ENCODE data around the gene SLC38A5.

SLC38A5 gene

GRCh38 chrX:48490661-48491060, 20.6 kb upstream of the SLC38A5 start:
- DNase-seq, result no peak

DNA sequence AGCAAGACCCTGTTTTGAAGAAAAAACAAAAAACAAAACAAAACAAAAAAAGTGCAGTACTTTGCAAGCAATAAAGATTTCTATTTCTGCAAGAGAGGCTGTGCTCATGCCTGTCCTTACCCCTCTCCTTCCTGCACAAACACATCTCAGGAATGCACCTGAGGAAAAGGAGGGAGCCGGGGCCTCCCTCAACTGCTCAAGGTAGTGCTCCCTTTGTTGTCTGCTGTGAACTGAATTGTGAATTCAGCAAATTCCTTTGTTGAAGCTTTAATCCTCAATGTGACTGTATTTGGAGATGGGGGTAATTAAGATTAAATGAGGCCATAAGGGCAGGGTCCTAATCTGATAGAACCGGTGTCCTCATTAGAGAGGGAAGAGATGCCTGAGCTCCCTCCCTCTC, 19.8 kb upstream of the SLC38A5 start:
- no peak for DNase-seq

DNA sequence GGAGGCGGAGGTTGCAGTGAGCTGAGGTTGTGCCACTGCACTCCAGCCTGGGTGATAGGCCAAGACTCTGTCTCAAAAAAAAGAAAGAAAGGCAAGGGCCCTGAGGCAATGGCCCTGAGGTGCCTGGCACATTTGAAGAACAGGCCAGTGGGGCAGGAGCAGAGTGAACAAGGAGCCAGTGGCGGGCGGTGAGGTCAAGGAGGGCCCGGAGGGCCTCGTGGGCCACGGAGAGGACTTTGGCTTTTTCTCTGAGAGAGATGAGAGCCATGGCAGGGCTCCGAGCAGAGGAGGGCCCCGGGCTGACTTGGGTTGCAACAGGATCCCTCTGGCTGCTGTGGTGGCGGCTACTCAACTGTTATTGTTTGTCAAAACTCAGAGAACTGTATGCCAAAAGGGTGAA, 19.2 kb upstream of the SLC38A5 start:
- DNase-seq, result no peak

GRCh38 chrX:48488034-48488433, 18.0 kb upstream of the SLC38A5 start:
- no peak for DNase-seq

- no peak for DNase-seq
These were observed 17.3 kb upstream of the SLC38A5 start for GRCh38 chrX:48487362-48487798.

- no peak for DNase-seq
These were observed 12.5 kb upstream of the SLC38A5 start for GRCh38 chrX:48482526-48482925.

DNA sequence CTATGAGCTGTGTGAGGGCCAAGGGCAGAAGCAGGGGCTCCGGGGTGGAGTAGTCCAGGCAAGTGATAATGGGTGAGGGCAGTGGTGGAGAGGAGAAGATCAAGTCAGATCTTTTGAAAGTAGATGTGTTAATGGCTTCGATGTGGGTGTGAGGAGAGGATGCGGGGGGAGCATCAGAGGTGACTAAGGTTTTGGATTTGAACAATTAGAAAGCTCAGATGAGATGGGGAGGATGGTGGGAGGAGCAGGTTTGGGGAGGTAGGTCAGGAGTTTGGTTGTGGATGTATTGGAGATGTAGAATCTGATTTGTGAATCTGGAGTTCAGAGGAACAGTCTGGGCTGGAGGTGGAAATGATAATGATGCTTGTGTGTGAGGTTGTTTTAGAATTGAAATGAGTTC, 10.5 kb upstream of the SLC38A5 start:
- no peak for DNase-seq

- DNase-seq, result no peak
These were observed 10.1 kb upstream of the SLC38A5 start for GRCh38 chrX:48480142-48480541.

GRCh38 chrX:48478806-48479205, 8.7 kb upstream of the SLC38A5 start:
- no peak for DNase-seq

DNA sequence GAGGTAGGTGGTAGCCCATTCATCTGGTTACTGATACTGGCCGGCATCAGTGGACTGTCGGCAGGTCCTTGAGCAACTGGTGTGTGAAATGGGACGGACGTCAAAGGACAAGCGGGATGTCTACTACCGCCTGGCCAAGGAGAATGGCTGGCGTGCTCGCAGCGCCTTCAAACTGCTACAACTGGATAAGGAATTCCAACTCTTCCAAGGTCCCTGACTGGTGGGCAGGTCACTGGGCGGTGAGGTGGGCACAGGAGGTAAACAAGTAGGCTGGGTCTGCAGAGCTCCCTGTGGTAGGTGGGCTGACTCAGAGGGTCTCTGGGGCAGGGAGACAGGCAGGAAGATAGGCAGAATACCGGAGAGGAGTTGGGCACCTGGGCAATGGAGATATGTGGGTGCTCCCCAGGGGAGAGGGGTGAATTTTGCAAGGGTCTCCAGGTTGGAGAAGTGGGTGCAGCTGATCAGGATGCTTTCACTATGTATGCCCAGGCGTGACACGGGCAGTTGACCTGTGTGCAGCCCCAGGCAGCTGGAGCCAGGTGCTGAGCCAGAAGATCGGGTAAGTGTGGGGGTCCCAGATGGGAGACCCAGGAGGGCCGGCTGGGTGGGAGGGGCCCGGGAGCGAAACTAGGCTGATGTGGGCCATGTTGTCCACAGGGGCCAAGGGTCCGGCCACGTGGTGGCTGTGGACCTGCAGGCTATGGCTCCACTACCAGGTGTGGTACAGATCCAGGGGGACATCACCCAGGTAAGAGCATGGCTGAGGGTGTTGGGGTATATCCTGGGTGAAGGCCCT, 8.1 kb upstream of the SLC38A5 start:
- DNase-seq, result no peak

- no peak for DNase-seq
These were observed 6.9 kb upstream of the SLC38A5 start for GRCh38 chrX:48476919-48477318.

GRCh38 chrX:48475774-48476577, 5.9 kb upstream of the SLC38A5 start, which contains the start of gene FTSJ1:
TSS of gene FTSJ1 (plus strand) at chrX:48476199. CDS start at chrX:48478048, 1,849 bp downstream.
- DNase-seq, result peak; percentile 88

- DNase-seq, result no peak
These were observed 5.2 kb upstream of the SLC38A5 start for GRCh38 chrX:48475296-48475695.

- no peak for DNase-seq
These were observed 4.5 kb upstream of the SLC38A5 start for GRCh38 chrX:48474581-48474980.

DNA sequence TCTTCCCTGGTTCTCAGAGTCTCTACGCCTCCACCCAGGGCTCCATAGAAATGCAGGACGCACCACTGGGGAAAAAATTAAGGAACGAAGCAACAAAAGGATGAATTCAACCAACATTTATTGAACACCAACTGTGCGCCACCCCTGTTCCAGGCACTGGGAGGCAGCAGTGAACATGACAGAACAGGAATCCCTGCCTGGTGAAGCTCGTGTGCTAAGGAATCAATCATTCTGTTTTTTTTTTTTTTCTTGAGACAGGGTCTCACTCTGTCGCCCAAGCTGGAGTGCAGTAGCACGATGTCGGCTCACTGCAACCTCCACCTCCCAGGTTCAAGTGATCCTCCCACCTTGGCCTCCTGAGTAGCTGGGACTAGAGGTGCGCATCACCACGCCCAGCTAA, 4.1 kb upstream of the SLC38A5 start:
- DNase-seq, result no peak

GRCh38 chrX:48473704-48473990, 3.6 kb upstream of the SLC38A5 start:
- DNase-seq, result no peak

- no peak for DNase-seq
These were observed 3.0 kb upstream of the SLC38A5 start for GRCh38 chrX:48472851-48473703.

GRCh38 chrX:48472225-48472624, 2.2 kb upstream of the SLC38A5 start:
- DNase-seq, result no peak

DNA sequence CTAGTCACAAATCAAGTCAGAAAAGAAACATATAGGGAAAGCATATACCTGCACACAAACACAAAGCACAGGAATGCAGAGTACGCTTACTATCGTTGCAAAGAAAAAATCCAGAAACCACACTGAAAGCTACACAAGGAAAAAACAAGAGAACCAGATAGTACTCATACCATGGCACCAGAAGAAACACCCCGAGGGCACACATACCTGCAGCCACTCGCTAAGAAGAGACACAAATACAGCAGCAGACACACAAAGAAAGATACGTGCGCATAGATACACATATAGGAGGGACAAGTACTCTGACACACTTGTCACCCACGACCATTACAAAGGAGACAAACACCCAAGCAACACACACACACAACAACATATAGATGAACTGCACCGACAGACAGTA, 1.4 kb upstream of the SLC38A5 start:
- DNase-seq, result no peak

DNA sequence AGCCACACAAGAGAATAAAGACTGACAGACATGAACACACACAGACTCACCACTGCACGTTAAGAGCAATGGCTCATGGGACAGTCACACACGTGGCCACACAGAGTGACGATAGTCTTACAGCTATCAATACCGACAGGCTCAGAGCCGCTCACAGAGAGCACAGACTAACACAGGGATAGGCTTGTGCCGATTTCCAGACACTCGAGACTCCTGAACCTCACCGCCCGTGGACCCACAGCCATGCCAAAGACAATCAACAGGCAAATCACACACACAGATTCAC, 716 bp upstream of the SLC38A5 start:
- DNase-seq, result no peak

DNA sequence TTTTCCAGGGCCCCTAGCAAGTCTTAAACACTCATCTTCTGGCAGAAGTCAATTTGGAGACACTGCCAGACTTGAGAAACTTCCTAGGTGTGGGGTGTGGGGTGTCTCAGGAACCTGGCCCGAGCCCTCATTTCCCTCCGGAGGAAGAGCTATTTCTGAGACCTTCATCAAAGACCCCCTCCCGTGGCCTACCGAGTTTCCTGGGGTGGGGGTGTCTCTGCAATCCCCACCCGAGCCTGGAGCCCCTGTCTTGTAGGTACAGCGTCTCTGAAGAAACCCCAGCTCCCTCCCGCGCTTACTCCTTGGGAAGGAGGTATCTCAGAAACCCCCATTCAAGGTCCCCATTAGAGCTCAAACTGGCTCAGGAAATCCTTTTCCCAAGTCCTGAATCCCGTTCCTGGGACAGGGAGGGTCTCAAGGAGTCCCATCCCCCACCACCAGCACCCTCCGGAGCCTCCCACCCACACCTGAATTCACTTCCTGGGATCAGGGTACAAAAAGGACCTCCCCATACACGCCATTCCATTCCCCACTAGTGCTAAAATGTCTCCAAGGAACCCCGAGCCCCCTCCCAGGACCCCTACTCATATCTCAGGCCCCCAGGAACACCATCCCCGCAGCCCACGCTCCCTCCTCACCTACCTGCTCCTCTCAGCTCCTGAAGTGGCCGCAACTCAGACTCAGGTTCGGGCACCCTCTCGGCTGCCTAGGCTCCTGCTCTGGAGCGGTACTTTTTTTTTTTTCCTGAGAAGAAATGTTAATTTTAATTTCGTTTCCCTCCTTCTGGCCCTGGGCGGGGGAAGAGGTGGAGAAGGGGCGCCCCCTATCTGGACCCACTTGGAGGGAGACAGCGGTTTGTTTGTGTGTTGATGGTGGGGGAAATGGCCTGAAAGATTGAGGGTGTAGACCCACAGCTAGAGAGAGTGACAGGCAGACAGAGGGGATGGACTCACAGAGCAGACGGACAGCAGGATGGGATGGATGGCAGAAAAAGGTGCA, 1.1 kb downstream of the SLC38A5 start:
- DNase-seq, result no peak

- DNase-seq, result no peak
These were observed 1.8 kb downstream of the SLC38A5 start for GRCh38 chrX:48468247-48468671.

Measured in NCI-H446 treated with DMSO at 0.1 percent for 48 hours (cell line).